DOHH2 (cell line): Measurements from ENCODE around the gene ANXA7.

Experiments
- H3F3A ChIP-seq: fragments of 200-600 bp; sonication (generic), shearing (Covaris generic); 2 replicates; pipeline ENCODE4 v1.6.0; 2016; ENCODE audit warnings: antibody characterized with exemption, mild to moderate bottlenecking; ENCODE audit not compliant: control insufficient read depth, insufficient read depth
- H3K27ac ChIP-seq: fragments of 200-600 bp; sonication (generic); 2 replicates; pipeline ENCODE4 v1.5.1; 2014; ENCODE audit warnings: low read depth, mild to moderate bottlenecking, low read length, moderate library complexity
- H3K27me3 ChIP-seq: fragments of 200-600 bp; sonication (generic); 2 replicates; pipeline ENCODE4 v1.6.1; 2014; ENCODE audit warnings: mild to moderate bottlenecking, low read length, mixed read lengths; ENCODE audit not compliant: control insufficient read depth
- H3K36me3 ChIP-seq: fragments of 200-600 bp; sonication (generic); 2 replicates; pipeline ENCODE4 v1.6.1; 2014; ENCODE audit warnings: mild to moderate bottlenecking, low read length, moderate library complexity, mixed read lengths; ENCODE audit not compliant: control insufficient read depth
- H3K4me1 ChIP-seq: fragments of 200-600 bp; sonication (generic); 2 replicates; pipeline ENCODE4 v1.6.1; 2014; ENCODE audit warnings: mild to moderate bottlenecking, low read length, mixed read lengths; ENCODE audit not compliant: control insufficient read depth
- H3K4me2 ChIP-seq: fragments of 200-600 bp; sonication (generic); 2 replicates; pipeline ENCODE4 v1.6.0; 2014; ENCODE audit warnings: mild to moderate bottlenecking, low read length, moderate library complexity
- H3K4me3 ChIP-seq: fragments of 200-600 bp; sonication (generic); 2 replicates; pipeline ENCODE4 v1.5.1; 2014; ENCODE audit warnings: mild to moderate bottlenecking, low read length, mixed read lengths
- H3K79me2 ChIP-seq: fragments of 200-600 bp; sonication (generic); 2 replicates; pipeline ENCODE4 v1.6.1; 2014; ENCODE audit warnings: mild to moderate bottlenecking, low read length, mixed read lengths; ENCODE audit not compliant: control insufficient read depth
- H3K9me2 ChIP-seq: fragments of 200-600 bp; sonication (generic); replicated peaks from 2 replicates; pipeline ENCODE4 v1.6.1; 2014; ENCODE audit warnings: mild to moderate bottlenecking, low read length, mixed read lengths; ENCODE audit not compliant: control insufficient read depth
- H3K9me3 ChIP-seq: fragments of 200-600 bp; sonication (generic); 2 replicates; pipeline ENCODE4 v1.6.1; 2014; ENCODE audit warnings: antibody characterized with exemption, low read length, mixed read lengths; ENCODE audit not compliant: control insufficient read depth, insufficient read depth
- H4K20me1 ChIP-seq: fragments of 200-600 bp; sonication (generic); 2 replicates; pipeline ENCODE4 v1.6.0; 2014; ENCODE audit warnings: low read depth, mild to moderate bottlenecking, antibody characterized with exemption, low read length, moderate library complexity; ENCODE audit not compliant: control insufficient read depth, insufficient read depth
- EZH2phosphoT487 ChIP-seq: fragments of 200-600 bp; sonication (generic); IDR thresholded peaks from 2 replicates; pipeline ENCODE4 v1.6.1; 2017; ENCODE audit warnings: borderline replicate concordance, mild to moderate bottlenecking, antibody characterized with exemption, low read length, moderate library complexity, mixed read lengths
- TF ChIP-seq, protein P1 (sequence below): fragments of 200-600 bp; sonication (generic); IDR thresholded peaks from one replicate; pipeline ENCODE4 v1.5.1; 2014; ENCODE audit warnings: antibody characterized with exemption, mild to moderate bottlenecking, low read depth, low read length; ENCODE audit not compliant: poor library complexity, severe bottlenecking

Gene ANXA7

DNA sequence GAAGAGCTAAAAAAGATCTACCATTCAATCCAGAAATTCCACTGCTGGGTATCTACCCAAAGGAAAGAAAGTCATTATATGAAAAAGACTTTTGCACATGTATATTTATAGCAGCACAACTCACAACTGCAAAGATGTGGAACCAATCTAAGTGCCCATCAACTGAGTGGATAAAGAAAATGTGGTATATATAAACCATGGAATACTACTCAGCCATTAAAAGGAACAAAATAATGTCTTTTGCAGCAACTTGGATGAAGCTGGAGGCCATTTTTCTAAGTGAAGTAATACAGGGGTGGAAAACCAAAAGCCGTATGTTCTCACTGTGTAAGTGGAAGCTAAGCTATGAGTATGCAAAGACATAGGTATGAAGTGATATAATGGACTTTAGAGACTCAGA, 3.0 kb downstream of the ANXA7 start:
- Histone ChIP-seq H3K4me3 (no peak overlapping the region), H3K4me1 (peaks cover 18% of the 10 kb centered on the region), H3K9me3 (no peaks in the 10 kb centered on the region), H3K9me2 (no peaks in the 10 kb centered on the region), H3K27me3 (no peaks in the 10 kb centered on the region), H3K4me2 (no peak overlapping the region), H3K27ac (no peak overlapping the region), H4K20me1 (no peaks in the 10 kb centered on the region), H3K79me2 (peaks cover 76% of the 10 kb centered on the region), H3F3A (no peaks in the 10 kb centered on the region), H3K36me3 (peaks cover 12% of the 10 kb centered on the region; the same call in 1 of the 2 replicates)
- TF ChIP-seq, protein P1, sequence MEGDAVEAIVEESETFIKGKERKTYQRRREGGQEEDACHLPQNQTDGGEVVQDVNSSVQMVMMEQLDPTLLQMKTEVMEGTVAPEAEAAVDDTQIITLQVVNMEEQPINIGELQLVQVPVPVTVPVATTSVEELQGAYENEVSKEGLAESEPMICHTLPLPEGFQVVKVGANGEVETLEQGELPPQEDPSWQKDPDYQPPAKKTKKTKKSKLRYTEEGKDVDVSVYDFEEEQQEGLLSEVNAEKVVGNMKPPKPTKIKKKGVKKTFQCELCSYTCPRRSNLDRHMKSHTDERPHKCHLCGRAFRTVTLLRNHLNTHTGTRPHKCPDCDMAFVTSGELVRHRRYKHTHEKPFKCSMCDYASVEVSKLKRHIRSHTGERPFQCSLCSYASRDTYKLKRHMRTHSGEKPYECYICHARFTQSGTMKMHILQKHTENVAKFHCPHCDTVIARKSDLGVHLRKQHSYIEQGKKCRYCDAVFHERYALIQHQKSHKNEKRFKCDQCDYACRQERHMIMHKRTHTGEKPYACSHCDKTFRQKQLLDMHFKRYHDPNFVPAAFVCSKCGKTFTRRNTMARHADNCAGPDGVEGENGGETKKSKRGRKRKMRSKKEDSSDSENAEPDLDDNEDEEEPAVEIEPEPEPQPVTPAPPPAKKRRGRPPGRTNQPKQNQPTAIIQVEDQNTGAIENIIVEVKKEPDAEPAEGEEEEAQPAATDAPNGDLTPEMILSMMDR = no peak
- no peak for TF ChIP-seq EZH2phosphoT487

DNA sequence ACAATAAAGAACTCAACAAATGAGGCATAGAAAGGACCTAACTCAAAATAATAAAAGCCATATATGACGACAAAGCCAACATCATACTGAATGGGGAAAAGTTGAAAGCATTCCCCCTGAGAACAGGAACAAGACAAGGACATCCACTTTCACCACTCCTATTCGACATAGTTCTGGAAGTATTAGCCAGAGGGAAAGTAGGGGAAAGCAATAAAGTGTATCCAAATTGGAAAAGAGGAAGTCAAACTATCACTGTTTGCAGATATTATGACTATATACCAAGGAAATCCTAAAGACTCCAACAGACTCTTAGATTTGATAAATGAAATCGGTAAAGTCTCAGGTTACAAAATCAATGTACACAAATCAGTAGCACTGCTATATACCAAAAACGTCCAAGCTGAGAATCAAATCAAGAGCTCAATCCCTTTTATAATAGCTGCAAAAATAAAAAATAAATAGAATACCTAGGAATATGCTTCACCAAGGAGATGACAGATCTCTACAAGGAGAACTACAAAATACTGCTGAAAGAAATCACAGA, 4.8 kb downstream of the ANXA7 start:
- H3K9me2 ChIP-seq = no peaks in the 10 kb centered on the region
- no peak overlapping the region for H3K4me2 ChIP-seq
- H3K4me1 ChIP-seq = peaks cover 15% of the 10 kb centered on the region
- H3K9me3 ChIP-seq = no peaks in the 10 kb centered on the region
- TF ChIP-seq EZH2phosphoT487 = no peak
- TF ChIP-seq, protein P1 = no peak
- H3F3A ChIP-seq = no peaks in the 10 kb centered on the region
- no peaks in the 10 kb centered on the region for H4K20me1 ChIP-seq
- no peak overlapping the region for H3K4me3 ChIP-seq
- H3K27me3 ChIP-seq = no peaks in the 10 kb centered on the region
- peaks cover 89% of the 10 kb centered on the region for H3K79me2 ChIP-seq
- no peak overlapping the region for H3K27ac ChIP-seq
- peaks cover 12% of the 10 kb centered on the region; the same call in 1 of the 2 replicates for H3K36me3 ChIP-seq

DNA sequence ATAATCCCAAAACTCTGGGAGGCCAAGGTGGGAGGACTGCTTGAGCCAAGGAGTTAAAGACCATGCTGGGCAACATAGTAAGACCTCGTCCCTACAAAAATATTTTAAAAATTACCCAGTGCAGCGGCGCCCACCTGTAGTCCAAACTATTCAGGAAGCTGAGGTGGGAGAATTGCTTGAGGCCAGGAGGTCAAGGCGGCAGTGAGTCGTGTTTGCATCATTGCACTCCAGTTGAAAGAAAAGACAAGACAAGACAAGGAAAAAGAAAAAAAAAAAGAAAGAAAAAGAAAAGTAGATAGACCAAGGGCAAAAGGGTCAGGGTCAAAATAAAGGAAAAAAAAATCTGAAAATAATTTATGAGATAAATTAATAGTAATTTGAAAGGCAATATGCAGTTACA, 5.8 kb downstream of the ANXA7 start:
- no peak overlapping the region for H3K27ac ChIP-seq
- H3K4me3 ChIP-seq = no peak overlapping the region
- H3K36me3 ChIP-seq = peaks cover 7% of the 10 kb centered on the region; the same call in 1 of the 2 replicates
- TF ChIP-seq, protein P1 = no peak
- TF ChIP-seq EZH2phosphoT487 = no peak
- H3F3A ChIP-seq = no peaks in the 10 kb centered on the region
- no peaks in the 10 kb centered on the region for H3K9me3 ChIP-seq
- no peaks in the 10 kb centered on the region for H3K9me2 ChIP-seq
- peaks cover 14% of the 10 kb centered on the region for H3K4me1 ChIP-seq
- H3K27me3 ChIP-seq = no peaks in the 10 kb centered on the region
- no peak overlapping the region for H3K4me2 ChIP-seq
- peaks cover 90% of the 10 kb centered on the region for H3K79me2 ChIP-seq
- H4K20me1 ChIP-seq = no peaks in the 10 kb centered on the region

DNA sequence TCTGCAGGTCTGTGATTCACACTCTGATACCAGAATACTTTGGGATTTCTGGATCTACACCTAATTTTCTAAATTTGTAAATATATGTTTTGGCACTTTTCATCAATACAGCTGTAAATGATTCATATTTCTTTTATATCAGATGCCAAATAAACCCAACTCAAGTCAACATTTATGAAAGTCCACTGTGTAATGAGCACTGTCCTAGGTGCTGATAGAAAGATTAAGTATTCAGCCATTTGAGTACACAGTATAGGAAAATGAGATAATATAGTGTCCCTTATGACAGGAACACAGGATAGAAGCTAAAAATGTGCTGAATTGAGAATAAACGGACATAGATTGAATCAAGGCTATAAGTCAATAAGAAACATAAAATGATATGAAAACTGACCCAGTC, 6.4 kb downstream of the ANXA7 start:
- TF ChIP-seq EZH2phosphoT487 = no peak
- TF ChIP-seq, protein P1 = no peak
- Histone ChIP-seq H3K79me2 (peaks cover 88% of the 10 kb centered on the region), H3K4me1 (peaks cover 9% of the 10 kb centered on the region), H4K20me1 (no peaks in the 10 kb centered on the region), H3K4me3 (no peak overlapping the region), H3K27ac (no peak overlapping the region), H3K9me3 (no peaks in the 10 kb centered on the region), H3K4me2 (no peak overlapping the region), H3K36me3 (peaks cover 7% of the 10 kb centered on the region; the same call in 1 of the 2 replicates), H3F3A (no peaks in the 10 kb centered on the region), H3K9me2 (no peaks in the 10 kb centered on the region), H3K27me3 (no peaks in the 10 kb centered on the region)
